ENCODE measurements around the gene C1QTNF1. TPM values are rescaled to one million over a fixed set of nuclear protein-coding genes. Genes with fewer than 3 reads are reported as not detected.
"Not testable (repeated sequence)": the region's sequence is repeated elsewhere in the genome, so short reads cannot be mapped to it uniquely, and the experiment has no call there.

C1QTNF1 gene
- total RNA-seq, 1 donor from 2014 or later = 15.8 TPM

- DNase-seq = no peak
These were observed 18.7 kb upstream of the C1QTNF1 start for GRCh38 chr17:79005063-79005861.

GRCh38 chr17:79006046-79006445 is 17.9 kb upstream of the C1QTNF1 start:
- DNase-seq = no peak

GRCh38 chr17:79006794-79007503 is 17.0 kb upstream of the C1QTNF1 start:
- no peak for DNase-seq

DNA sequence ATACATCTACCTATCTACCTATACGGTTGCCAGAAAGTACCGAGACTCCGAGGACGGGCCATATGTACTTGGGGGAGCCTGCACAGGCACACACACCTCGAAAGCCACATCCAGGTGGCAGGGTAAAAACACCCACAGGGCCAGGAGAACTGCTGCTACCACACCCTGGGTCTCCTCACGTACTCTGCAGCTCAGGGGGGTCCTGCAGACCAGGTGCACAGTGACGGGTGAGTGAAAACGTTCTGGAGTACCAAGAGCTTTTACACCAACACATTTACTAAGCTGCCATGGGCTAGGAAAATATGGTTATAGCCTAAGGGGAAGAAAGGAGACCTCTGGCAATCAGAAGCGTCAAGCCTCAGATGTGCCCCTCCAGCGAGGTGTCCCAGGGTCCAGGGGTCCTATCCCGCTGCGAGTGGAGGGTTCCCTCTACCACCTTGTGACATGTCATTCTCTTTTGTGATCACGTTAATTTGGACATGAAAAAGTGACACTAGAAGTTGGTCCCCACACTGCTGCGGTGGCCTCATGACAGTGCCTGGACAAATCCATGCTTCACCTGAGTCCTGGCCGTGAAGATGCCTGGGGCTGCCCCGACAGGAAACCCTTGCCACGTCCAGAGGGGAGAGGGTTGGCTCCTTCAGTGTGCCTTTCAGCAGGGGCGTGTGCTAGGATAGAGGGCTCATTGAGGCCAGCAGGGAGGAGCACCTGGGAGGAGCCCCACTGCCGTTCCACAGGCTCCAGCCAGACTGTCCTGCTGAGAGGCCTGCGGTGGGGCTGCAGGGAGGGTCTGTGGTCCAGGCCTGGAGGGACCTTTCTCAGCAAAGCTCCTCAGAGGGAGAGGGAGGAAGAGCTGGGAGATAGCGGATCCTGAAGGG is 16.2 kb upstream of the C1QTNF1 start:
- DNase-seq = no peak

DNA sequence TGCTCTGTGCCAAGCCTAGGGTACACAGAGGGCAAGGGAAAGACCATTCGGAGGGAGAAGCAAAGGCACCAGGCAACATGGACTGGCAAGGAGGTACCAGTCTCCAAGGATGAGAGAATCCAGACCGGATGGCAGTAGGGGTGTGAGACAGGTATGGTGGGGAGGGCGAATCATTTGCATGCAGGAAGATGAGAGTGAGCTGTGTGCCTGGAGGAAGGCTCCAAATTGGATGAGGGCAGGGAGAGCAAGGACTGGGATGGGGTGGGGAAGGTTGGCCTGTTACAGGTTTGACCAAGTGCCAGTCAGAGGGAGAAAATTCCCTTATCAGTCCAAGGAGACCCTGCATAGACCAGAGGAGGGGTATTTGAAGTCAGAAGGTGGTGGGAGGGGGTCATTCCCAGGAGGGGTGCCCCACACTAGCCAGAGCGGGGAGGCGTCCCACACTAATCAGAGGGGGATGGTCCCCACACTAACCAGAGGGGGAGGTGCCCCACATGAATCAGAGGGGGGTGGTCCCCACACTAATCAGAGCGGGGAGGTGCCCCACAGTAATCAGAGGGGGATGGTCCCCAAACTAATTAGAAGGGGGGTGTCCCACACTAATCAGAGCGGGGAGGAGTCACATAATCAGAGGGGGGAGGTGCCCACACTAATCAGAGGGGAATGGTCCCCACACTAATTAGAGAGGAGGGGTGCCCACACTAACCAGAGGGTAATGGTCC is 15.1 kb upstream of the C1QTNF1 start:
- no peak for DNase-seq

DNA sequence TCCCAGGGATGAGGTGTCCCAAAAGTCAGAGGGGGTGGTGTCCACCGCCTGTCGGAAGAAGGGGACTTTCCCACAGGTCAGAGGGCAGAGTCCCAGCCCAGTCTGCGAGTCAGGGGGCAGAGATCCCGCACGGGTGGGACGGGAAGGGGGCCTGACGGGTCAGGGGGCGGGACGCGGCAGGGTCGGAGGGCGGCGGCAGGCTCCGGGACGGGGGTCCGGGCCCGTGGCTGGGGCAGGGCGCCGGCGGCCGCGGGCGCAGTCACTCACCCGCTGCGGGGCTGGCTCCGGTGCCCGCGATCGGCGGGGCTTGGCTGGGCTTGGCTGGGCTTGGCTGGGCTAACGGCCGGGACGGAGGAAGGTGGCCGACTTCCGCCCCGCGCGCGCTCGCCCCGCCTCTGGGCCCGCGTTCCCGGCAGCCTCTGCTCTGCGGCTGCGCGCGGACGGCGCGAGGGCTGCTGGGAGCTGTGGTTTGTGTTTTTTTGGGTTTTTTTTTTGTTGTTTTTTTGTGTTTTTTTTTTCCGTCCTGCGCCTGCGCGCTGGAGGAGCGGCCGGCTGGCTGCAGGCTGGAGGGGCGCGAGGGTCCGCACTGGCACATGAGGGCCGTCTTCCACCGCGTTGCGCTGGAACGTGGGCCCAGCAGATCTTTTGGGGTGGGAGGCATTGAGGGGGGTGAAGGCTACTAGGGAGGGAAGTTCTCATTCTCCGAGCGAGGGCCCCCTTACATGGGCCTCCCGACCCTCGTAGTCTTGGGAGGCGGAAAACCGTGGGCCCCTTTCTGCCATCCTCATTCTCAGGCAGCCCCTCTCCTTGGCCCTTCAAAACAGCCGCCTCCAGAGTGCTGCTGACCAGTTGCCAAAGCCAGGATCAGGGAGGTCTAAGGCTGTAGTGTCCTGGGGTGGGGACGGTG is 14.3 kb upstream of the C1QTNF1 start, which contains the start of gene CANT1:
Gene CANT1 (minus strand): TSS at position 368 of the 907 bp plus-strand sequence. CDS start 12,142 bp downstream, outside the sequence.
- DNase-seq = peak; percentile 95

- DNase-seq = no peak
These were observed 13.7 kb upstream of the C1QTNF1 start for GRCh38 chr17:79010304-79010646.

GRCh38 chr17:79011451-79012147 is 12.4 kb upstream of the C1QTNF1 start:
- DNase-seq = no peak

GRCh38 chr17:79012563-79013134 is 11.3 kb upstream of the C1QTNF1 start:
- no peak for DNase-seq

DNA sequence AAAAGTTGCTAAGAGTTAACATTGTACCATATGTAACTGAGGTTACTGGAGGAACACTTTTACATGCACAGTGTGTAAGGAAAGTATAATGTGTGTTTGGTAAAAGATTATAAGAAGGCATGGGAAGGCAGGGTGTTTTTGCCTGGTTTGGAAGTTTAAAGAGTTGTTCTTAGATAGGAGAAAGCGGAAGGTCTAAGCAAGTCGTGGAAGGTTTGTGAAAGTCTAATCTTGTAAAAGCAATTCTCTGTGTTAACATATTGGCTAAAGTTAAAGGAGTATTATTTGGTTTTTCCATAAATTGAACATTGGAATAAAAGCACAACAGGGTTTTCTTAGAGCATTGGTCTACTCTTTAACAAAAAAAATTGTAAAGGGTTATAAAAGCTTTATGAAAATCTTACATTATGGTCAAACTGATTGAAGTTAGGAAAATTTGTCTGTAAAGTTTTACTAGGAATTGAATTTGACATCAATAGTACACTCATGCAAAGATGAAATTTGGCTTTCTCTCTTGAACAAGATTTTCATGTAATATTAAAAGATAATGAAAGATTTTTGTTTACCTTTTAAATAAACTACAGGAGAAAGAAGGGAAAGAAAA is 9.7 kb upstream of the C1QTNF1 start:
- DNase-seq = no peak

DNA sequence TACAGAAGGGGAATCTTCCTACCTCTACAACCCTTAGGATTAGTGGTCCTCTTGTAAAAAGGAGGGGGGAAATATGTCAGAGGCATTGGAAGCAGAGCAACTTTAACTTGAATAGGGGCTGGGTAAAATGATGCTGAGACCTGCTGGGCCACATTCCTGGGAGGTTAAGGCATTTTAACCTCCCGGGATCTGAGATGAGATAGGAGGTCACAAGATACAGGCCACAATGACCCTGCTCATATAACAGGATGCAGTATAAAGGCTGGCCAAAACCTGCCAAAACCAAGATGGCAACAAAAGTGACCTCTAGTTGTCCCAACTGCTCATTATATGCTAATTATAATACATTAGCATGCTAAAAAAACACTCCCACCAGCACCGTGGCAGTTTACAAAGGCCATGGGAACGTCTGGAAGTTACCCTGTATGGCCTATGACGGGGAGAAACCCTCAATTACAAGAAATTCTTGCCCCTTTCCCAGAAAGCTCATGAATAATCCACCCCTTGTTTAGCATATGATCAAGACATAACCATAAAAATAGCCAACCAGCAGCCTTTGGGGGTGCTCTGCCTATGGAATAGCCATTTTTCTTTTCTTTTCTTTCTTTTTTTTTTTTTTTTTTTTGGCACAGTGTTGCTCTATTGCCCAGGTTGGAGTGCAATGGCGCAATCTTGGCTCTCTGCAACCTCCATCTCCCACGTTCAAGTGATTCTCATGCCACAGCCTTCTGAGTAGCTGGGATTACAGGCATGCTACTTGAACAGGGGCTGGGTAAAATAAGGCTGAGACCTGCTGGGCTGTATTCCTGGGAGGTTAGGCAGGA is 6.2 kb upstream of the C1QTNF1 start:
- no peak for DNase-seq

DNA sequence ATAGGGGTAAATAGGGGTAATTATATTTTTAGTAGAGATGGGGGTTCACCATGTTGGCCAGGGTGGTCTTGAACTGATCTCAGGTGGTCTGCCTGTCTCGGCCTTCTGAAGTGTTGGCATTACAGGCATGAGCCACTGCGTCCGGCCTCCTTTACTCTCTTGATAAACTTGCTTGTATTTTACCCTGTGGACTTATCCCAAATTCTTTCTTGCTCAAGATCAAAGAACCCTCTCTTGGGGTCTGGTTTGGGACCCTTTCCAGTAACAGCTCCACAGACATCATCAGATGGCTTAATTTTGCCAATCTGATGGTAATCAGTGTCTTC is 5.6 kb upstream of the C1QTNF1 start:
- DNase-seq = no peak

DNA sequence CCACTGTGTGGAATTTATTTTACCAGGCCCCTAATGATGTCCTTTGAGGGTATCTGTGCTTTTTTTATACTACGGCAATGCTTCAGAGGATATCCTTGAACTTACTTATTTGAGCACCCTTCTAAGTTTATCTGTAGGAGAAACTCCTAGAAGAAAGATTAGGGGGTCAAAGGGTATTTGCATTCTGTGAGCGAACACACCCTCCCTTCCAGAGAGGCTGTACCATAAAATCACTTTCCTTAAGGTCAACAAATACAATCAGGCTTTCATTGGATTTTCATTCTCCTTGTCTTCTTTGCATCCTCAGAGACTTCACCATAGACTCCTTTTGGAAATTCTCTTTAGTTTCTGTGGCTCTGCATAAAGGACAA is 4.7 kb upstream of the C1QTNF1 start:
- DNase-seq = no peak

DNA sequence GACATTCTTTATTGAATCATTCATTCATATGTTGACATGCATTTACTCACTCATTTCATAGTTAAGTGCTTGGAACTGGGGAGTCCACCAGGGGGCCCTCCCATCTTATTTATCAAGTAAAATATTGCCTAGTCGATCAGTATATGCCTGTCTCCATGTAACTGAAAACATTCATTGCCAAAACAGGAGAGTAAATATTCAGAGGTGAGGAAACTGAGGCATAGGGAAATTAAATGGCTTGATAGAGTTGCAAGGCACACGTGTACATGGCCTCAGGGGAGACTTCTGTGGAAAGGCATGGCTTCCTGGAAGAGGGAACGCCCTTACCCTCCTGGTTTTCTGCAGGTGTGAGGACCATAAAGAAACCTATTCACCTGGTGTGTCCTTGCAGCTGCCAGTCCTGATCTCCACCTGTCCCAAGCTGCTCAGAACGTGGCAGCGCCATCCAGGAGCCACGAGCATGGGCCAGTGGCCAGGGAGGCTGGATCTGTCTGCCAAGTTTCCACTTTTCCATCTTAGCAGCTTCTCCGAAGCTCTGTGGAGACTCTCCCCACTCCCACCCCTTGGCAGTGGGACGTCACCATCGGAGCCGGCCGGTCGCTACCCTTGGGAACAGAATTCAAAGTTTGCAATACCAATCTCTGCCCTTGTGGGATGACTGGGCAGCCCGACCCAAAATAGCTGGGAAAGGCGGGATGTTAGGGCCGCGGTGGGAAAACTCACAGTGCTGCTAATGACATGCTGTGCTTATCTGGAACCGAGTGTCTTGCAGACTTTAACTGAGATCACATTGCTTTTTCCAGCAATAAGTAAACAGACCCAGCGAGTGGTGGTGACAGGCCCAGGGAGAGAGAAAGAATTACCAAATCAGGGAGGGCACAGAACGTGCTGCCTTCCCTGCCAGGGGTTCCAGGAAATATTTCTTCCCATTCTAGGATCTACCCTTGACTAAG is 4.1 kb upstream of the C1QTNF1 start:
- DNase-seq = peak; percentile 79

DNA sequence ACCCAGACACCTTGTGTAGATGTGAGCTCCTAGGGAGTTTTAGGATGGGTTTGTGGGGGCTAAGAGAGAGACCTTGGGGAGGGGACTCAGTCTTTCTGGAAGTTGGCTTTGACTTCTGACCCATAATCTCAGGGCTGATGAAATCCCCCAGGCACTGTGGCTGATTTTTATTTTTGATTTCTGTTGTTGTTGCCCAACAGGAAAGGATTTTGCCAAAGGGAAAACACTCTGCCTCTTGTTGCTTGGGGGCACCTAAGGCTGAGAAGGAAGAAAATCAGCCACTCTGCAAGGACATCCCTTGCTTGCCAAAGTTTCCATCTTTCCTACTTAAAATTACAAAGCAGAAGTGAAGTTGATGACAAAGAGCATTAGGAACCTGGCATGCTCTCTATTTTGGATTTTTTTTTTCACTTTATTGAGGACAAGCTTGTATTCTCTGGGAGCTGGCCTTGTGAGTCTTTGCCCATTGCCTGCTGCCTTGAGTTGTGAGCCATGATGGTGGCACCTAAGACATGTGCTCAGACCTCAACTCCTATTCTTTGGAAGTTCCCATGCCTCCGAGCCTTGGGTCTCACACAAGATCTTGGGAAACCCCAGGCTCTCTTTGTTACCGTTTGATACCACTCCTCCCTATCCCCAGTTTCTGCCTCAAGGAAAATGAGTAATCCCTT is 3.2 kb upstream of the C1QTNF1 start:
- DNase-seq = no peak

- not testable (repeated sequence) for DNase-seq
These were observed 2.0 kb upstream of the C1QTNF1 start for GRCh38 chr17:79021929-79022328.

GRCh38 chr17:79022507-79022991 is 1.4 kb upstream of the C1QTNF1 start:
- DNase-seq = no peak

Measured in tongue (tissue), 2 donors.